Neural cell (in vitro differentiated cells): Measurements from ENCODE around the gene IQCM. TPM values are rescaled to one million over a fixed set of nuclear protein-coding genes. Genes with fewer than 3 reads are reported as not detected.

Source experiments
- H2AFZ ChIP-seq: fragments of 200-600, 300-800 bp; sonication (generic), shearing (Covaris generic); 2 replicates; pipeline ENCODE4 v1.6.0; 2014; ENCODE audit warnings: low read depth, mild to moderate bottlenecking, antibody characterized with exemption, low read length, moderate library complexity
- H3F3A ChIP-seq: fragments of 200-600 bp; shearing (Covaris generic); 2 replicates; pipeline ENCODE4 v1.6.1; 2016; ENCODE audit warnings: mild to moderate bottlenecking, moderate library complexity, mixed read lengths, antibody characterized with exemption, low read length; ENCODE audit not compliant: insufficient read depth, poor library complexity, severe bottlenecking
- H3K27ac ChIP-seq: fragments of 200-600, 300-800 bp; sonication (generic), shearing (Covaris generic); 2 replicates; pipeline ENCODE4 v1.5.1; 2014; ENCODE audit warnings: mild to moderate bottlenecking, low read length, moderate library complexity
- H3K27me3 ChIP-seq: fragments of 300-800, 200-600 bp; sonication (generic), shearing (Covaris generic); 2 replicates; pipeline ENCODE4 v1.6.0; 2014; ENCODE audit warnings: mild to moderate bottlenecking, low read depth, low read length, moderate library complexity; ENCODE audit not compliant: insufficient read depth
- H3K36me3 ChIP-seq: fragments of 300-800, 200-600 bp; sonication (generic), shearing (Covaris generic); 2 replicates; pipeline ENCODE4 v1.5.1; 2014; ENCODE audit warnings: mild to moderate bottlenecking, antibody characterized with exemption, low read length, moderate library complexity; ENCODE audit not compliant: insufficient read depth
- H3K4me2 ChIP-seq: fragments of 300-800, 200-600 bp; sonication (generic), shearing (Covaris generic); 2 replicates; pipeline ENCODE4 v1.6.0; 2014; ENCODE audit warnings: mild to moderate bottlenecking, low read length
- H3K4me3 ChIP-seq: fragments of 300-800, 200-600 bp; sonication (generic), shearing (Covaris generic); 2 replicates; pipeline ENCODE4 v1.5.1; 2014; ENCODE audit warnings: mild to moderate bottlenecking, low read length, moderate library complexity
- H3K79me2 ChIP-seq: fragments of 200-600 bp; shearing (Covaris generic); replicated peaks from 2 replicates; pipeline ENCODE4 v1.6.0; 2014; ENCODE audit warnings: mild to moderate bottlenecking, low read length, moderate library complexity; ENCODE audit not compliant: insufficient read depth
- H3K9ac ChIP-seq: fragments of 300-800, 200-600 bp; sonication (generic), shearing (Covaris generic); 2 replicates; pipeline ENCODE4 v1.6.1; 2016; ENCODE audit warnings: mild to moderate bottlenecking, low read length, mixed read lengths
- H3K9me2 ChIP-seq: fragments of 200-600 bp; shearing (Covaris generic); 2 replicates; pipeline ENCODE4 v1.6.1; 2016; ENCODE audit warnings: mild to moderate bottlenecking, low read length, mixed read lengths; ENCODE audit not compliant: insufficient read depth
- H3K9me3 ChIP-seq: fragments of 200-600, 300-800 bp; sonication (generic), shearing (Covaris generic); 2 replicates; pipeline ENCODE4 v1.6.1; 2016; ENCODE audit warnings: mild to moderate bottlenecking, mixed run types, low read length, moderate library complexity, mixed read lengths
- H4K20me1 ChIP-seq: fragments of 200-600 bp; shearing (Covaris generic); 2 replicates; pipeline ENCODE4 v1.6.1; 2016; ENCODE audit warnings: mild to moderate bottlenecking, mixed run types; ENCODE audit not compliant: insufficient read depth
- EP300 ChIP-seq: fragments of 450-650 bp; conservative IDR thresholded peaks from 2 replicates; pipeline ENCODE4 v1.6.1; 2014; ENCODE audit warnings: antibody characterized with exemption, mild to moderate bottlenecking, moderate library complexity; ENCODE audit not compliant: poor library complexity, severe bottlenecking
- EZH2 ChIP-seq: fragments of 200-600, 300-800 bp; shearing (Covaris generic), sonication (generic); IDR thresholded peaks from 2 replicates; pipeline ENCODE4 v1.6.1; 2014; ENCODE audit warnings: antibody characterized with exemption, low read length, borderline replicate concordance, mild to moderate bottlenecking; ENCODE audit not compliant: insufficient read depth, poor library complexity, severe bottlenecking
- MXI1 ChIP-seq: fragments of 450-650 bp; conservative IDR thresholded peaks from 2 replicates; pipeline ENCODE4 v1.6.1; 2014; ENCODE audit warnings: antibody characterized with exemption, mild to moderate bottlenecking; ENCODE audit not compliant: poor library complexity, severe bottlenecking
- POLR2AphosphoS5 ChIP-seq: IDR thresholded peaks from 2 replicates; pipeline ENCODE4 v1.6.1; 2012
- RAD21 ChIP-seq: fragments of 450-650 bp; conservative IDR thresholded peaks from 2 replicates; pipeline ENCODE4 v1.6.1; 2014; ENCODE audit warnings: antibody characterized with exemption, mild to moderate bottlenecking, moderate library complexity
- SMC3 ChIP-seq: fragments of 450-650 bp; conservative IDR thresholded peaks from 2 replicates; pipeline ENCODE4 v1.6.1; 2014; ENCODE audit warnings: antibody characterized with exemption, mild to moderate bottlenecking, moderate library complexity; ENCODE audit not compliant: poor library complexity
- TAF1 ChIP-seq: IDR thresholded peaks from 2 replicates; pipeline ENCODE4 v1.6.1; 2012; ENCODE audit warnings: low read depth
- polyA plus RNA-seq: library from polyadenylated mRNA; depleted of rRNA; stranded (reverse); fragments of >200 nt; gene quantifications from 2 replicates; pipeline ENCODE4 v1.2.3, GENCODE V29; 2014
- TF ChIP-seq, protein P1 (sequence below): fragments of 450-650 bp; IDR thresholded peaks from 2 replicates; pipeline ENCODE4 v1.5.1; 2014; ENCODE audit warnings: antibody characterized with exemption, mild to moderate bottlenecking, moderate library complexity; ENCODE audit not compliant: poor library complexity, severe bottlenecking
- TF ChIP-seq, protein P2 (sequence below): IDR thresholded peaks from 2 replicates; pipeline ENCODE4 v1.6.1; 2012; ENCODE audit warnings: borderline replicate concordance

The IQCM gene
- polyA plus RNA-seq, 1 donor from 2014 or later: not detected

DNA sequence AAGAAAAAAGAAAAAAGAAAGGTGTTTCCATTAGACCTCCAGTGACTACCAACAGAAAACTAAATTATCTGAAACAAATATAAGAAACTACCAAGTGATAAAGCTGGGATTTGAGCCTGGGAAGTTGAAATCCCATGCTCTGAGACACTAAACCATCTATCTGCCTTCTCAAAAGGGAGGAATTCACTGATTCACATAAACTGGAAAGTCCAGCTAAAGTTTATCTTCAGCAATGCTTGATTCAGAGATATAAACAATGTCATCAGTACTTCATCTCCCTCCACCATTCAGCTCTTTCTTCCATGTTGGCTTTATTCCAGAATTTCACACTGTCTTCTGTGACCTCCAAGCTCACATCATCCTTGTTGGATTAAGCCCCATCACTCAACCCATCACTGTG is 96.3 kb downstream of the IQCM start:
- Histone ChIP-seq H2AFZ (no peak overlapping the region), H3K9me3 (peaks cover 3% of the 10 kb centered on the region), H3K36me3 (no peaks in the 10 kb centered on the region), H3F3A (no peaks in the 10 kb centered on the region), H3K4me3 (no peak overlapping the region), H3K27me3 (no peaks in the 10 kb centered on the region), H3K79me2 (no peaks in the 10 kb centered on the region), H3K27ac (no peak overlapping the region), H3K9me2 (no peaks in the 10 kb centered on the region), H3K9ac (no peak overlapping the region), H4K20me1 (no peaks in the 10 kb centered on the region), H3K4me2 (no peak overlapping the region)
- TF ChIP-seq, protein P1, sequence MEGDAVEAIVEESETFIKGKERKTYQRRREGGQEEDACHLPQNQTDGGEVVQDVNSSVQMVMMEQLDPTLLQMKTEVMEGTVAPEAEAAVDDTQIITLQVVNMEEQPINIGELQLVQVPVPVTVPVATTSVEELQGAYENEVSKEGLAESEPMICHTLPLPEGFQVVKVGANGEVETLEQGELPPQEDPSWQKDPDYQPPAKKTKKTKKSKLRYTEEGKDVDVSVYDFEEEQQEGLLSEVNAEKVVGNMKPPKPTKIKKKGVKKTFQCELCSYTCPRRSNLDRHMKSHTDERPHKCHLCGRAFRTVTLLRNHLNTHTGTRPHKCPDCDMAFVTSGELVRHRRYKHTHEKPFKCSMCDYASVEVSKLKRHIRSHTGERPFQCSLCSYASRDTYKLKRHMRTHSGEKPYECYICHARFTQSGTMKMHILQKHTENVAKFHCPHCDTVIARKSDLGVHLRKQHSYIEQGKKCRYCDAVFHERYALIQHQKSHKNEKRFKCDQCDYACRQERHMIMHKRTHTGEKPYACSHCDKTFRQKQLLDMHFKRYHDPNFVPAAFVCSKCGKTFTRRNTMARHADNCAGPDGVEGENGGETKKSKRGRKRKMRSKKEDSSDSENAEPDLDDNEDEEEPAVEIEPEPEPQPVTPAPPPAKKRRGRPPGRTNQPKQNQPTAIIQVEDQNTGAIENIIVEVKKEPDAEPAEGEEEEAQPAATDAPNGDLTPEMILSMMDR: no peak
- TF ChIP-seq MXI1 (no peak), EZH2 (no peak), EP300 (no peak), TAF1 (no peak)

DNA sequence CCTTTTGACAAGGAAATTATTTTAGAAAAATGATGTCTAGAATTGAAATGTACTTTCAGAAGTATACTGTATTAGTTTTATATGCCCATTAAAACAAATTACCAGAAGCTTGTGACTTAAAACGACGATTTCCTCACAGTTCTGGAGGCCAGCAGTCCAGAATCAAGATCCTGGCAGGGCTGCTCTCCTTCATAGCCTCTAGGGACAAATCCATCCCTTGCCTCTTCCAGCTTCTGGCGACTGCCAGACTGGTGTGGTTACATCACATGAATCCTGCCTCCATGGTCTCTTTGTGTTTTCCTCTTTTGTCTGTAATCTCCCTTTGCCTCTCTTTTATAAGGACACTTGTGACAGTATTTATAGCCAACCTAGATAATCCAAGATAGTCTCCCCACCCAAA is 97.1 kb downstream of the IQCM start:
- no peak overlapping the region for H3K9ac ChIP-seq
- no peaks in the 10 kb centered on the region for H3K79me2 ChIP-seq
- H3K36me3 ChIP-seq: no peaks in the 10 kb centered on the region
- no peaks in the 10 kb centered on the region for H3K9me2 ChIP-seq
- no peak overlapping the region for H2AFZ ChIP-seq
- H3K4me3 ChIP-seq: no peak overlapping the region
- H3F3A ChIP-seq: no peaks in the 10 kb centered on the region
- peaks cover 3% of the 10 kb centered on the region for H3K9me3 ChIP-seq
- H3K27ac ChIP-seq: no peak overlapping the region
- TF ChIP-seq EZH2: no peak
- no peak for TF ChIP-seq RAD21
- TF ChIP-seq MXI1: no peak
- TF ChIP-seq EP300: no peak
- TF ChIP-seq SMC3: no peak
- TF ChIP-seq, protein P2, sequence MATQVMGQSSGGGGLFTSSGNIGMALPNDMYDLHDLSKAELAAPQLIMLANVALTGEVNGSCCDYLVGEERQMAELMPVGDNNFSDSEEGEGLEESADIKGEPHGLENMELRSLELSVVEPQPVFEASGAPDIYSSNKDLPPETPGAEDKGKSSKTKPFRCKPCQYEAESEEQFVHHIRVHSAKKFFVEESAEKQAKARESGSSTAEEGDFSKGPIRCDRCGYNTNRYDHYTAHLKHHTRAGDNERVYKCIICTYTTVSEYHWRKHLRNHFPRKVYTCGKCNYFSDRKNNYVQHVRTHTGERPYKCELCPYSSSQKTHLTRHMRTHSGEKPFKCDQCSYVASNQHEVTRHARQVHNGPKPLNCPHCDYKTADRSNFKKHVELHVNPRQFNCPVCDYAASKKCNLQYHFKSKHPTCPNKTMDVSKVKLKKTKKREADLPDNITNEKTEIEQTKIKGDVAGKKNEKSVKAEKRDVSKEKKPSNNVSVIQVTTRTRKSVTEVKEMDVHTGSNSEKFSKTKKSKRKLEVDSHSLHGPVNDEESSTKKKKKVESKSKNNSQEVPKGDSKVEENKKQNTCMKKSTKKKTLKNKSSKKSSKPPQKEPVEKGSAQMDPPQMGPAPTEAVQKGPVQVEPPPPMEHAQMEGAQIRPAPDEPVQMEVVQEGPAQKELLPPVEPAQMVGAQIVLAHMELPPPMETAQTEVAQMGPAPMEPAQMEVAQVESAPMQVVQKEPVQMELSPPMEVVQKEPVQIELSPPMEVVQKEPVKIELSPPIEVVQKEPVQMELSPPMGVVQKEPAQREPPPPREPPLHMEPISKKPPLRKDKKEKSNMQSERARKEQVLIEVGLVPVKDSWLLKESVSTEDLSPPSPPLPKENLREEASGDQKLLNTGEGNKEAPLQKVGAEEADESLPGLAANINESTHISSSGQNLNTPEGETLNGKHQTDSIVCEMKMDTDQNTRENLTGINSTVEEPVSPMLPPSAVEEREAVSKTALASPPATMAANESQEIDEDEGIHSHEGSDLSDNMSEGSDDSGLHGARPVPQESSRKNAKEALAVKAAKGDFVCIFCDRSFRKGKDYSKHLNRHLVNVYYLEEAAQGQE: no peak
- TF ChIP-seq, protein P1: no peak
- no peak for TF ChIP-seq TAF1
- TF ChIP-seq POLR2AphosphoS5: no peak
- H4K20me1 ChIP-seq: no peaks in the 10 kb centered on the region
- no peak overlapping the region for H3K4me2 ChIP-seq
- no peaks in the 10 kb centered on the region for H3K27me3 ChIP-seq
